ENCODE data around the gene NOXO1. TPM values are rescaled to one million over a fixed set of nuclear protein-coding genes. Genes with fewer than 3 reads are reported as not detected.

Gene NOXO1
- total and polyA plus RNA-seq, 2 donors (not counting 3 experiments of a cell fraction or from before 2014, with no cell fraction given), result 0.37 to 0.60 TPM

GRCh38 chr16:2008631-2009163 lies 27.4 kb upstream of the NOXO1 start:
- Histone ChIP-seq H3K9me3 (replicated peaks; ENCODE audit: control insufficient read depth, insufficient read depth, low read length) (no peaks in the 10 kb centered on the region), H3K4me3 (replicated peaks in 1 of 3; ENCODE audit: insufficient read depth in 1 of 3, low read depth in 1 of 3, low read length in 3 of 3) (peak overlapping the region; percentile 71 to 76 (median 72)), H2AFZ (ENCODE audit: low read depth, low read length) (no peak overlapping the region), H3K79me2 (ENCODE audit: control insufficient read depth, insufficient read depth, low read length) (peaks cover 60% of the 10 kb centered on the region), H3K9ac (replicated peaks; ENCODE audit: extremely low read depth, insufficient read depth, low read length) (peak overlapping the region; percentile 89), H3K9me1 (replicated peaks; ENCODE audit: control insufficient read depth, extremely low read depth, insufficient read depth, low read length) (no peaks in the 10 kb centered on the region), H3K27me3 (ENCODE audit: control insufficient read depth in 2 of 2, insufficient read depth in 2 of 2, low read length in 2 of 2) (no peaks in the 10 kb centered on the region), H3K27ac (ENCODE audit: insufficient read depth, low read depth, low read length) (peak overlapping the region; percentile 82), H3K36me3 (ENCODE audit: control insufficient read depth in 2 of 2, extremely low read depth in 1 of 2, insufficient read depth in 2 of 2, low read length in 2 of 2) (no peaks in the 10 kb centered on the region), H3K4me1 (ENCODE audit: control insufficient read depth, extremely low read depth, insufficient read depth, low read length) (peaks cover 48% of the 10 kb centered on the region), H3K4me2 (ENCODE audit: insufficient read depth, low read length) (peak overlapping the region; percentile 92), H4K20me1 (replicated peaks; ENCODE audit: control insufficient read depth, extremely low read depth, insufficient read depth, low read length) (no peaks in the 10 kb centered on the region)
- BruUV-seq (replicated peaks), result no TSS peak
- FAIRE-seq, result peak; percentile 56
- dilution Hi-C loops (cut with MboI; ENCODE audit: extremely low pct_ligation_motif_present, low sequenced_read_pairs), result no loop called here
- ChIA-PET POLR2A (interaction anchor here (0.6 to 1.0 kb wide), 2 partner anchors 14 to 138 kb away, joined by 3 to 4 read pairs; no protein-coding TSS in a partner anchor), CTCF (interaction anchor here (1.4 to 2.7 kb wide), 3 partner anchors 14 to 147 kb away, joined by 3 to 28 read pairs (median 10); partner anchors contain the start of gene TRAF7)
- TF ChIP-seq FOS (IDR thresholded peaks at IDR 0.05; ENCODE audit: borderline replicate concordance, insufficient read depth, low read length), result no peak
- no peak for TF ChIP-seq JUN (IDR thresholded peaks at IDR 0.05; ENCODE audit: borderline replicate concordance, insufficient read depth, insufficient read length, low read depth)
- TF ChIP-seq POLR2AphosphoS5 (IDR thresholded peaks at IDR 0.05; ENCODE audit: insufficient read depth, low read depth, low read length), result no peak
- no peak for TF ChIP-seq POLR2A (IDR thresholded peaks at IDR 0.05; ENCODE audit: low read depth, low read length)
- TF ChIP-seq MAX (IDR thresholded peaks at IDR 0.05; ENCODE audit: insufficient read depth, insufficient read length), result no peak
- TF ChIP-seq MYC (IDR thresholded peaks at IDR 0.05; ENCODE audit: low read depth, low read length), result no peak
- no peak for TF ChIP-seq CTCF (IDR thresholded peaks at IDR 0.05; ENCODE audit: extremely low read depth in 1 of 2, insufficient read depth in 1 of 2, low read depth in 1 of 2, low read length in 2 of 2)
- no peak for TF ChIP-seq EZH2 (IDR thresholded peaks at IDR 0.05; ENCODE audit: borderline replicate concordance, low read depth, low read length, severe bottlenecking)
- TF ChIP-seq GATA2 (IDR thresholded peaks at IDR 0.05; ENCODE audit: insufficient read depth, insufficient read length, low read depth, low read length), result no peak
- peak; percentile 36 for DNase-seq (ENCODE audit: low read depth, low spot score)
- intact Hi-C loops (cut with micrococcal nuclease), result loop anchor here (1.0 to 2.0 kb wide), 2 partner anchors 44 to 147 kb away; partner anchors contain the start of genes RPS2 and TRAF7

Measured in endothelial cell of umbilical vein (primary cell).